ENCODE data around the gene SPATA3. TPM values are rescaled to one million over a fixed set of nuclear protein-coding genes. Genes with fewer than 3 reads are reported as not detected.

The SPATA3 gene
- total and polyA plus RNA-seq, 5 donors from 2014 or later: 0.72 TPM; not detected in 4

DNA sequence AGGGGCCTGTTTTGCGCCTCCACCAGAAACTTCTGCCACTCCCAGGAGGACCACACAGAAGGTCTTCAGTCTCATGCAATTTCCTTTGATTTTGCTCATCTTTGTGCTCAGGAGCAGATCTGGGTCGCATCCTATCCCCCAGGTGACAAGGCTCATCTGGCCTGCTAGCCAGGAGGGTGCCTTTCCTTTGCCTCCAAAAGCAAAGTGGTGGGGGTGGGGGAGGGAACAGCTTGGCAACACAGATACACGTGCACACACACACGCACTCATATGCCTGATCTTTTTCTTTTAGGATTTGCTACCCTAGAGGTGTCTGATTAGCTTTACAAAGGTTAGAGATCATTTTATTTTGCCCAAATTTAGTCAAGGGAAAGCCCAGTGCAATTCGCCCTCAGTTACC, 13.8 kb upstream of the SPATA3 start:
- peak overlapping the region in 2 of 4 donors; percentile 43 to 48 for H3K4me3 Mint-ChIP-seq
- peaks cover 4 to 49% (median 27%) of the 10 kb centered on the region in 4 donors for H3K4me1 Mint-ChIP-seq
- Histone ChIP-seq H3K27ac (ENCODE audit: insufficient read depth, low read length, poor library complexity, severe bottlenecking) (no peak overlapping the region), H3K36me3 (ENCODE audit: control insufficient read depth, insufficient read depth, low read length) (no peaks in the 10 kb centered on the region), H3K9me3 (ENCODE audit: control insufficient read depth in 2 of 2, low read length in 2 of 2) (no peaks in the 10 kb centered on the region), H3K4me3 (ENCODE audit: low read depth, low read length) (no peak overlapping the region), H3K4me1 (ENCODE audit: control insufficient read depth, insufficient read depth, low read length, poor library complexity, severe bottlenecking) (peaks cover 19% of the 10 kb centered on the region), H3K27me3 (ENCODE audit: control insufficient read depth, insufficient read depth, low read length) (no peaks in the 10 kb centered on the region)
- no peak for ATAC-seq (ENCODE audit: low read depth in 2 of 2)
- peaks cover 0 to 2% (median 0%) of the 10 kb centered on the region in 7 donors for H3K9me3 Mint-ChIP-seq
- H3K27ac Mint-ChIP-seq: peak overlapping the region; percentile 42 to 88 (median 82)
- DNase-seq: no peak
- no peaks in the 10 kb centered on the region for H3K36me3 Mint-ChIP-seq
- peaks cover 30% of the 10 kb centered on the region for H3K27me3 Mint-ChIP-seq

DNA sequence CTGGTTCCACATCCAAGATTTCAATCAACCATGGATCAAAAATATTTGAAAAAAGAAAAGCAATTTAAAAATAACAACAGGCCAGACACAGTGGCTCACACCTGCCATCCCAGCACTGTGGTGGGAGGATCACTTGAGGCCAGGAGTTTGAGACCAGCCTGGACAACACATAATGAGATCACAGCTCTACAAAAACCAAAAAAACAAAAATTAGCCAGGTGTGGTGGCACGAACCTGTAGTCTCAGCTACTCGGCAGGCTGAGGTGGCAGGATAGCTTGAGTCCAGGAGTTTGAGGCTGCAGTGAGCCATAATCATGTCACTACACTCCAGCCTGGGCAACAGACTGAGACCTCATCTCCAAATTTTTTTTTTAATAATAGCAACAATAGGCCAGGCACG, 13.4 kb upstream of the SPATA3 start:
- Mint-ChIP-seq H3K4me1 (peaks cover under 1 to 52% (median 25%) of the 10 kb centered on the region in 4 donors), H3K27ac (peak overlapping the region in 2 of 3 donors; percentile 42 to 88), H3K4me3 (peak overlapping the region in 2 of 4 donors; percentile 19 to 43), H3K27me3 (peaks cover 27% of the 10 kb centered on the region), H3K9me3 (peaks cover 0 to 2% (median 0%) of the 10 kb centered on the region in 7 donors), H3K36me3 (no peaks in the 10 kb centered on the region)
- Histone ChIP-seq H3K36me3 (ENCODE audit: control insufficient read depth, insufficient read depth, low read length) (no peaks in the 10 kb centered on the region), H3K4me1 (ENCODE audit: control insufficient read depth, insufficient read depth, low read length, poor library complexity, severe bottlenecking) (peaks cover 20% of the 10 kb centered on the region), H3K27ac (ENCODE audit: insufficient read depth, low read length, poor library complexity, severe bottlenecking) (no peak overlapping the region), H3K4me3 (ENCODE audit: low read depth, low read length) (no peak overlapping the region), H3K9me3 (ENCODE audit: control insufficient read depth in 2 of 2, low read length in 2 of 2) (no peaks in the 10 kb centered on the region), H3K27me3 (ENCODE audit: control insufficient read depth, insufficient read depth, low read length) (no peaks in the 10 kb centered on the region)
- DNase-seq (no peak), ATAC-seq (ENCODE audit: low read depth in 2 of 2) (no peak)

DNA sequence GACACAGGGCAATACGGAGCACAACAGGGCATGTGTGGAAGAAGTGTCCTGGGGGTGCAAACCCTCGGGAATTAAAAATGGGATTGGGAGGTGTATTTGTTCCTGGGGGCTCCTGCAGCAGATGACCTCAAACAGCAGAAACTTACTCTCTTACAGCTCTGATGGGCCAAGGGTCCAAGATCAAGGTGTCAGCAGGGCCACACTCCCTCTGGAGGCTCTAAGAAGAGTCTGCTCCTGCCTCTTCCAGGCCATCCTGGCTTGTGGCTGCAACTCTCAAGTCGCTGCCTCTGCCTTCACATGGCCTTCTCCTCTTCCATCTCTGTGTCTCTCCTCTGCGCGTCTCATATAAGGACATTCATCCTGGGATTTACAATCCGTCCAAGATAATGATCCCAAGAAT, 12.4 kb upstream of the SPATA3 start:
- no peak overlapping the region for H3K4me3 ChIP-seq (ENCODE audit: low read depth, low read length)
- no peaks in the 10 kb centered on the region for H3K27me3 ChIP-seq (ENCODE audit: control insufficient read depth, insufficient read depth, low read length)
- peaks cover 30% of the 10 kb centered on the region for H3K27me3 Mint-ChIP-seq
- H3K27ac Mint-ChIP-seq: peak overlapping the region in 1 of 3 donors; percentile 45
- H3K4me1 Mint-ChIP-seq: peaks cover 0 to 46% (median 23%) of the 10 kb centered on the region in 4 donors
- no peaks in the 10 kb centered on the region for H3K9me3 ChIP-seq (ENCODE audit: control insufficient read depth in 2 of 2, low read length in 2 of 2)
- no peak overlapping the region for H3K4me3 Mint-ChIP-seq
- no peak overlapping the region for H3K27ac ChIP-seq (ENCODE audit: insufficient read depth, low read length, poor library complexity, severe bottlenecking)
- ATAC-seq (ENCODE audit: low read depth in 2 of 2) (no peak), DNase-seq (no peak)
- peaks cover 20% of the 10 kb centered on the region for H3K4me1 ChIP-seq (ENCODE audit: control insufficient read depth, insufficient read depth, low read length, poor library complexity, severe bottlenecking)
- no peaks in the 10 kb centered on the region for H3K36me3 ChIP-seq (ENCODE audit: control insufficient read depth, insufficient read depth, low read length)
- peaks cover 0 to 2% (median 0%) of the 10 kb centered on the region in 7 donors for H3K9me3 Mint-ChIP-seq
- H3K36me3 Mint-ChIP-seq: no peaks in the 10 kb centered on the region

DNA sequence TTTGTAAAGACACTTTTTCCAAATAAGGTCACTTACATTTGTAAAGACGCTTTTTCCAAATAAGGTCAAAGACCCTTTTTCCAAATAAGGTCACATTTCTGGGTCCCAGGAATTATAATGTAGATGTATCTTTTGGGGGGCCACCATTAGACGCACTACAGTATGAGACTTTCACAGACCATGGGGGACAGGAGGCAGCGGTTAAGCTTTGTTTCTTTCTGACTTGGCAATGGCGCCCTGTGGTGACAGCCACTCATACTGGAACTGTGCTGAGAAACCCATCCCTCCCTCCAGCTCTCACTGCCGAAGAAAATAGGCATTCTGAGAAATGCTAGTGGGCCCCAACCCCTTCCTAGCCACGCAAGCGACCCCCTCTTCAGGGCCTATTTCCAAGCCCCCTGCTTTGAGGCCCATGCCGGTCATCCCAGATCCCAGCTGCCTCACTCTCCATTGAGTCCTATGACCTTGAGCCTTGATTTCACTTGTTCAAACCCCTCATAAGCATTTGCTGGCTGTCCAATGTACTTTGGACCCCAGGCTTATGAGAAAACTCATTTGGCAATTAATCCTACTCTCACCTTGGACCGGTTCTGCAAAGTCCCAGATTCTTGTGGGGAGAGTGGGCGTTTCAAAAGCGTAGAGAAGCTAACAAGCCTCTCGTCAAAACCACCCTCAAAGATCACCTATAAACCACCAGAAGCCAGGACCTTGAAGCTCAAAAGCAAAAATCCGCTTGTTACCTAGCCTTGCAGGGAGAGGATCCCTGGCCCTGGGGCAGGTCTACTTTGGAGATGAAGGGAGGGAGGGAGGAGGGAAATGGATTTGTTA, 11.3 kb upstream of the SPATA3 start:
- H3K9me3 Mint-ChIP-seq: peaks cover 0 to 2% (median 0%) of the 10 kb centered on the region in 7 donors
- ATAC-seq (ENCODE audit: low read depth in 2 of 2): peak; percentile 52 to 60

DNA sequence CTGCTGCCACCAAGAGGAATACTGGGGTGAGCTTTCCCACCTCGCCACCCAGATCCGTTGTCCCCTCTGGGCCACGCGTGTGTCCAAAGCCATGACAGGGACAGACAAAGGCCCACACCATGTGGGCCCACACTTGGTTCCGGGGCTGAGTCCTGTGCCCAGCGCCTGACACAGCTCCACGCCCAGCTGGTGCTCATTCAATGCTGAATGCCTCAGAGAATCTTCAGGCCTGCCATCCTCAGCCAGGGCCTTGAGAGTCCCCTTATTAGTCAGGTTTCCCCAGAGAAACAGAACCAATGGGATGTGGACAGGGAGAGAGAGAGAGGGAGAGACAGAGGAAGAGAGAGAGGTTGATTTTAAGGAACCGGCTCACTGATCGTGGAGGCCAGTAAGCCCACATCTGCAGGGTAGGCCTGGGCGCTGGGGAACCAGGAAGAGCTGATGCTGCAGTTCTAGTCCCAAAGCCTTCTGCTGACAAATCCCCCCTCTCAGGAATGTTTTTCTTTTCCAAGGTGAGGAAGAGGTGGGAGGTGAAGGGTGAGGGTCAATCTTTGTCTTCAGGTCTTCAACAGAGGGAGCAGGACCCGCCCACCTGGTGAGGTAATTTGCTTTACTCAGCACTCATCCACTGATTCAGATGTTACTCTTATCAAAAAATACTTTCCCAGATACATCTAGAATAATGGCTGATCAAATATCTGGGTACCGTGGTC, 10.2 kb upstream of the SPATA3 start:
- peaks cover 0 to 2% (median 0%) of the 10 kb centered on the region in 7 donors for H3K9me3 Mint-ChIP-seq
- Histone ChIP-seq H3K36me3 (ENCODE audit: control insufficient read depth, insufficient read depth, low read length) (no peaks in the 10 kb centered on the region), H3K9me3 (ENCODE audit: control insufficient read depth in 2 of 2, low read length in 2 of 2) (no peaks in the 10 kb centered on the region), H3K27me3 (ENCODE audit: control insufficient read depth, insufficient read depth, low read length) (no peaks in the 10 kb centered on the region), H3K27ac (ENCODE audit: insufficient read depth, low read length, poor library complexity, severe bottlenecking) (no peak overlapping the region), H3K4me1 (ENCODE audit: control insufficient read depth, insufficient read depth, low read length, poor library complexity, severe bottlenecking) (peaks cover 20% of the 10 kb centered on the region), H3K4me3 (ENCODE audit: low read depth, low read length) (no peak overlapping the region)
- H3K4me3 Mint-ChIP-seq: peak overlapping the region in 1 of 4 donors; percentile 47
- DNase-seq (no peak), ATAC-seq (ENCODE audit: low read depth in 2 of 2) (no peak)
- no peaks in the 10 kb centered on the region for H3K36me3 Mint-ChIP-seq
- peaks cover 30% of the 10 kb centered on the region for H3K27me3 Mint-ChIP-seq
- H3K27ac Mint-ChIP-seq: peak overlapping the region in 2 of 3 donors; percentile 53 to 88
- H3K4me1 Mint-ChIP-seq: peaks cover 0 to 37% (median 18%) of the 10 kb centered on the region in 4 donors

More for the DNA sequence above, 11.3 kb upstream of the SPATA3 start:
- H3K27ac Mint-ChIP-seq: peak overlapping the region; percentile 37 to 70 (median 45)
- no peaks in the 10 kb centered on the region for H3K36me3 Mint-ChIP-seq
- no peaks in the 10 kb centered on the region for H3K27me3 ChIP-seq (ENCODE audit: control insufficient read depth, insufficient read depth, low read length)
- peaks cover 0 to 42% (median 23%) of the 10 kb centered on the region in 4 donors for H3K4me1 Mint-ChIP-seq
- H3K4me3 ChIP-seq (ENCODE audit: low read depth, low read length): no peak overlapping the region
- peak overlapping the region; percentile 16 to 64 (median 43) for H3K4me3 Mint-ChIP-seq
- peaks cover 30% of the 10 kb centered on the region for H3K27me3 Mint-ChIP-seq
- no peaks in the 10 kb centered on the region for H3K9me3 ChIP-seq (ENCODE audit: control insufficient read depth in 2 of 2, low read length in 2 of 2)
- H3K4me1 ChIP-seq (ENCODE audit: control insufficient read depth, insufficient read depth, low read length, poor library complexity, severe bottlenecking): peaks cover 20% of the 10 kb centered on the region
- peak overlapping the region; percentile 15 for H3K27ac ChIP-seq (ENCODE audit: insufficient read depth, low read length, poor library complexity, severe bottlenecking)
- H3K36me3 ChIP-seq (ENCODE audit: control insufficient read depth, insufficient read depth, low read length): no peaks in the 10 kb centered on the region
- DNase-seq: peak in 2 of 3 donors; percentile 18 to 80

DNA sequence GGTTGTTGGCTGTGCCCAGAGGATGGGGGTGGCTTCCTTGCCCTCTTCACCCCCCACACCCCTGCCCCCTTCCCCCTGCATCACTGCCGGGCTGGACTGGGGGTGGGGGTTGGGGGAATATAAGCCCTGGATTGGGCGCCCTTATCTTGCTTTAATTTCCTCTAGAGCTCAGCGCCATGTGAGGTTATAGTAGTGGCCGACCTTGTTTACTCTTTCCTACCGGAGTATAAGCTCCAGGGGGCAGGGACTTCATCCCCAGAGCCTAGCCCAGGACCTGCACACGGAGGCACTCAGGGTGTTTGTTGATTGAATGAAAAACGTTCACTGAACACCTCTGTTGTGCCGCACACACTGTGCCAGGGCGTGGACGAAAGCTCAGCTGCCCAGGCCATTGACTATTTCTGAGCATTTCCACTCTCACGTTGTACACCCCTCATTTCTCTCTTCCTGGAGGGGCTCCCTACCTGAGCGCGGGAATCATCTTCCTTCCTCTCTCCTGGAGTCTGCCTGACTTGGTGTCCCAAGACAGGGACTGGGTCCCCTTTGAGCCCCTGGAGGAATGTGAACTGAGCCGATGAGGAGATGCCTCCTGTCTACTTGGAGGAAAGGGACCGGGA, 9.3 kb upstream of the SPATA3 start:
- Histone ChIP-seq H3K4me1 (ENCODE audit: control insufficient read depth, insufficient read depth, low read length, poor library complexity, severe bottlenecking) (peaks cover 20% of the 10 kb centered on the region), H3K4me3 (ENCODE audit: low read depth, low read length) (peak overlapping the region; percentile 59), H3K27me3 (ENCODE audit: control insufficient read depth, insufficient read depth, low read length) (no peaks in the 10 kb centered on the region), H3K27ac (ENCODE audit: insufficient read depth, low read length, poor library complexity, severe bottlenecking) (no peak overlapping the region), H3K9me3 (ENCODE audit: control insufficient read depth in 2 of 2, low read length in 2 of 2) (no peaks in the 10 kb centered on the region), H3K36me3 (ENCODE audit: control insufficient read depth, insufficient read depth, low read length) (no peaks in the 10 kb centered on the region)
- Mint-ChIP-seq H3K9me3 (peaks cover 0 to 2% (median 0%) of the 10 kb centered on the region in 7 donors), H3K4me3 (peak overlapping the region in 3 of 4 donors; percentile 53 to 71 (median 63)), H3K4me1 (peaks cover 0 to 30% (median 13%) of the 10 kb centered on the region in 4 donors), H3K27me3 (peaks cover 28% of the 10 kb centered on the region), H3K36me3 (no peaks in the 10 kb centered on the region), H3K27ac (no peak overlapping the region)
- DNase-seq (no peak), ATAC-seq (ENCODE audit: low read depth in 2 of 2) (no peak)
